CD14-positive monocyte (primary cell): ENCODE measurements around the gene CAMTA1. TPM values are rescaled to one million over a fixed set of nuclear protein-coding genes. Genes with fewer than 3 reads are reported as not detected.
A peak's percentile ranks its signal among the peaks of the same experiment; 100 is the strongest.

Experiments used
- DNase-seq, 3 donors: peaks; one replicate each; pipeline ENCODE4 v3.0.0-alpha.2; 2011 to 2022
- H2AFZ ChIP-seq: 2 replicates; pipeline ENCODE4 v1.6.0; 2012; ENCODE audit warnings: mild to moderate bottlenecking, low read depth, low read length, inconsistent platforms; ENCODE audit not compliant: insufficient read depth, poor library complexity, severe bottlenecking
- H3K27ac ChIP-seq, 2 donors: 1 replicate in 1 of 2; 2 replicates in 1 of 2; pipeline ENCODE4 v1.5.1; 2012 to 2013; ENCODE audit warnings: low read length in 2 of 2, control low read depth in 1 of 2, inconsistent platforms in 1 of 2, low read depth in 1 of 2, mild to moderate bottlenecking in 1 of 2
- H3K27me3 ChIP-seq, 2 donors: one replicate each; pipeline versions ENCODE4 v1.6.0 to v1.6.1; 2011 to 2013; ENCODE audit warnings: low read length in 2 of 2; ENCODE audit not compliant: control insufficient read depth in 2 of 2, insufficient read depth in 2 of 2
- H3K36me3 ChIP-seq, 2 donors: replicated peaks in 1 of 2; 1 replicate in 1 of 2; 2 replicates in 1 of 2; pipeline versions ENCODE4 v1.5.1 to v1.6.1; 2012 to 2013; ENCODE audit warnings: low read length in 2 of 2, control low read depth in 1 of 2, inconsistent platforms in 1 of 2, mild to moderate bottlenecking in 1 of 2; ENCODE audit not compliant: insufficient read depth in 2 of 2, control insufficient read depth in 1 of 2
- H3K4me1 ChIP-seq, 2 donors: 1 replicate in 1 of 2; 2 replicates in 1 of 2; pipeline versions ENCODE4 v1.5.1 to v1.6.1; 2012 to 2013; ENCODE audit warnings: low read length in 2 of 2, control low read depth in 1 of 2, inconsistent platforms in 1 of 2, mild to moderate bottlenecking in 1 of 2, moderate library complexity in 1 of 2; ENCODE audit not compliant: insufficient read depth in 2 of 2, control insufficient read depth in 1 of 2
- H3K4me2 ChIP-seq: replicated peaks from 2 replicates; pipeline ENCODE3; 2012; ENCODE audit warnings: low read length, moderate library complexity, mild to moderate bottlenecking; ENCODE audit not compliant: poor library complexity, severe bottlenecking; ENCODE audit errors: extremely low read depth
- H3K4me3 ChIP-seq, 3 experiments: fragments of 200-600 bp in 1 of 3; sonication (generic) in 1 of 3; replicated peaks in 1 of 3; 1 replicate in 2 of 3; 2 replicates in 1 of 3; pipeline ENCODE4 v1.5.1; 2011 to 2013; ENCODE audit warnings: low read length in 3 of 3, mild to moderate bottlenecking in 3 of 3, control low read depth in 2 of 3, low read depth in 2 of 3, inconsistent platforms in 1 of 3, moderate library complexity in 1 of 3
- H3K79me2 ChIP-seq: 2 replicates; pipeline ENCODE4 v1.6.0; 2012; ENCODE audit warnings: mild to moderate bottlenecking, control low read depth, inconsistent platforms, low read length, moderate library complexity; ENCODE audit not compliant: insufficient read depth
- H3K9ac ChIP-seq: 2 replicates; pipeline ENCODE4 v1.6.0; 2017; ENCODE audit warnings: low read length, mild to moderate bottlenecking; ENCODE audit not compliant: insufficient read depth, poor library complexity, severe bottlenecking
- H3K9me3 ChIP-seq, 2 donors: replicated peaks in 1 of 2; 1 replicate in 1 of 2; 2 replicates in 1 of 2; pipeline versions ENCODE4 v1.5.1 to v1.6.1; 2012 to 2013; ENCODE audit warnings: low read length in 2 of 2, control low read depth in 1 of 2; ENCODE audit not compliant: control insufficient read depth in 1 of 2, insufficient read depth in 1 of 2
- H4K20me1 ChIP-seq: 2 replicates; pipeline ENCODE4 v1.6.0; 2012; ENCODE audit warnings: mild to moderate bottlenecking, low read length, control low read depth, moderate library complexity; ENCODE audit not compliant: insufficient read depth
- H3K27ac Mint-ChIP-seq, 7 donors: one replicate each; pipeline ENCODE4 v1.8.0; 2020; ENCODE audit warnings: mild to moderate bottlenecking in 7 of 7, mixed read lengths in 7 of 7, moderate library complexity in 6 of 7, inconsistent platforms in 2 of 7
- H3K27me3 Mint-ChIP-seq, 3 donors: one replicate each; pipeline ENCODE4 v1.8.0; 2021 to 2022; ENCODE audit warnings: low read depth in 3 of 3, mild to moderate bottlenecking in 3 of 3, mixed read lengths in 3 of 3, moderate library complexity in 3 of 3, inconsistent platforms in 1 of 3
- H3K36me3 Mint-ChIP-seq, 2 donors: one replicate each; pipeline ENCODE4 v1.8.0; 2020; ENCODE audit warnings: mixed read lengths in 2 of 2, inconsistent platforms in 1 of 2, mild to moderate bottlenecking in 1 of 2
- H3K4me1 Mint-ChIP-seq: one replicate; pipeline ENCODE4 v1.8.0; 2020; ENCODE audit warnings: mild to moderate bottlenecking, mixed read lengths
- H3K4me3 Mint-ChIP-seq, 2 donors: one replicate each; pipeline ENCODE4 v1.8.0; 2020; ENCODE audit warnings: mild to moderate bottlenecking in 2 of 2, mixed read lengths in 2 of 2, moderate library complexity in 1 of 2
- H3K9me3 Mint-ChIP-seq, 7 donors: one replicate each; pipeline ENCODE4 v1.8.0; 2020 to 2022; ENCODE audit warnings: mixed read lengths in 7 of 7, mild to moderate bottlenecking in 6 of 7, moderate library complexity in 6 of 7, inconsistent platforms in 2 of 7
- CTCF ChIP-seq: fragments of 200-600 bp; IDR thresholded peaks from one replicate; pipeline ENCODE4 v1.8.0; 2022; ENCODE audit warnings: antibody characterized with exemption, mild to moderate bottlenecking
- WGBS: methylation state at CpG from one replicate; pipeline ENCODE4 v1.1.5; 2013; ENCODE audit warnings: missing lambda C conversion rate; ENCODE audit not compliant: insufficient coverage; 5-methylcytosine and 5-hydroxymethylcytosine counted together
- intact Hi-C, 2 donors: fragments of 100-400 bp; cut with micrococcal nuclease; formaldehyde crosslinking; loops; one replicate each; pipeline versions ENCODE4 v1.15.0 to v1.15.1; 2023
- polyA plus RNA-seq, 3 donors: library from polyadenylated mRNA; depleted of rRNA in 1 of 3; unstranded in 2 of 3; stranded (reverse) in 1 of 3; fragments of 300-500 nt in 2 of 3; fragments of >200 nt in 1 of 3; fragmentation: Illumina TruSeq in 2 of 3; gene quantifications; 1 replicate in 2 of 3; 2 replicates in 1 of 3; pipeline ENCODE4 v1.2.3, GENCODE V29; 2012 to 2021

CAMTA1 gene
- polyA plus RNA-seq, 3 donors: 52.0 to 89.6 (median 78.3) TPM

- no peak overlapping the region for H3K4me2 ChIP-seq
- no peaks in the 10 kb centered on the region for H3K79me2 ChIP-seq
- no peaks in the 10 kb centered on the region for H3K9me3 Mint-ChIP-seq
- no peaks in the 10 kb centered on the region for H3K9me3 ChIP-seq
- DNase-seq: no peak
- no peaks in the 10 kb centered on the region for H3K27me3 Mint-ChIP-seq
- no peak overlapping the region for H3K4me3 ChIP-seq
- H3K27ac ChIP-seq: no peak overlapping the region
- H3K27ac Mint-ChIP-seq: no peak overlapping the region
- H3K36me3 ChIP-seq: peaks cover 13 to 41% of the 10 kb centered on the region in 2 donors
- H2AFZ ChIP-seq: no peak overlapping the region
- no CpG with 5 or more reads among the region's 4 CpGs for WGBS
- no peaks in the 10 kb centered on the region for H3K27me3 ChIP-seq
- H3K9ac ChIP-seq: no peak overlapping the region
- intact Hi-C loops: no loop called here
- TF ChIP-seq CTCF: no peak
- peaks cover 15% of the 10 kb centered on the region for H4K20me1 ChIP-seq
- peaks cover 30 to 51% of the 10 kb centered on the region in 2 donors for H3K36me3 Mint-ChIP-seq
- H3K4me1 ChIP-seq: no peaks in the 10 kb centered on the region
- H3K4me1 Mint-ChIP-seq: peaks cover under 1% of the 10 kb centered on the region
- no peak overlapping the region for H3K4me3 Mint-ChIP-seq
Observed at GRCh38 chr1:6825828-6826227, 40.6 kb downstream of the CAMTA1 start.

GRCh38 chr1:6827079-6827478 is 41.8 kb downstream of the CAMTA1 start:
- no peaks in the 10 kb centered on the region for H3K9me3 Mint-ChIP-seq
- H3K9me3 ChIP-seq: no peaks in the 10 kb centered on the region
- no peaks in the 10 kb centered on the region for H3K4me1 ChIP-seq
- H3K27ac ChIP-seq: no peak overlapping the region
- H3K4me1 Mint-ChIP-seq: no peaks in the 10 kb centered on the region
- no peak overlapping the region for H3K9ac ChIP-seq
- no peak overlapping the region for H2AFZ ChIP-seq
- H3K27ac Mint-ChIP-seq: peak overlapping the region in 1 of 7 donors; percentile 28
- no peaks in the 10 kb centered on the region for H3K79me2 ChIP-seq
- no peaks in the 10 kb centered on the region for H3K27me3 Mint-ChIP-seq
- no peak overlapping the region for H3K4me3 ChIP-seq
- no peak overlapping the region for H3K4me2 ChIP-seq
- no peaks in the 10 kb centered on the region for H3K27me3 ChIP-seq
- WGBS: 97% methylated on average over 3 of the region's 3 CpGs
- TF ChIP-seq CTCF: no peak
- DNase-seq: no peak
- peaks cover 32 to 52% of the 10 kb centered on the region in 2 donors for H3K36me3 Mint-ChIP-seq
- H4K20me1 ChIP-seq: peaks cover 10% of the 10 kb centered on the region
- peaks cover 13 to 41% of the 10 kb centered on the region in 2 donors for H3K36me3 ChIP-seq
- no peak overlapping the region for H3K4me3 Mint-ChIP-seq
- intact Hi-C loops: no loop called here
